ENCODE data around the gene WHRN. TPM values are rescaled to one million over a fixed set of nuclear protein-coding genes. Genes with fewer than 3 reads are reported as not detected.

WHRN gene
- total RNA-seq, 1 donor from 2014 or later = 3.2 TPM

DNA sequence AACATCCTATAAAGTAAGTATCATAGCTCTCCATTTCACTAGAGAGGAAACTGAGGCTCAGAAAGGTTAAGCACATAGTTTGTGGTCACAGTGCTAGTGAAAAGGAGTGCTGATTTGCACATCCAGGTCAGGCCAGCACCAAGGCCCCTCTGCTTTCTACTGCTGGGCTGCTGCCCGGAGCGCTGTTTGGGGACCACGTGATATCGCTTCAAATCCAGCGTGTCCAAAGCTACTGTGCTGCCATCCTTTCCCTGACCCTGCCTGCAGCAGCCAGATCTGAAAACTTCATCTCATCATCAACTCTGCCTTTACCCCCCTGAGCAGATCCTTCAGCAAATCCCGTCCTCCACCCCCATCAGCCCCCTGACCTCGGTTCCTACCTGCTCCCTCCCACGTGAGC, 76.8 kb downstream of the WHRN start:
- H3K27ac Mint-ChIP-seq (ENCODE audit: unreplicated experiment) = no peak overlapping the region
- no peak overlapping the region for H3K4me3 Mint-ChIP-seq (ENCODE audit: unreplicated experiment)
- DNase-seq = no peak
- H3K27me3 Mint-ChIP-seq (ENCODE audit: unreplicated experiment) = peaks cover 2% of the 10 kb centered on the region
- peaks cover 2% of the 10 kb centered on the region for H3K9me3 Mint-ChIP-seq (ENCODE audit: unreplicated experiment)
- no peaks in the 10 kb centered on the region for H3K4me1 Mint-ChIP-seq (ENCODE audit: low read depth, unreplicated experiment)
- TF ChIP-seq, protein P1, sequence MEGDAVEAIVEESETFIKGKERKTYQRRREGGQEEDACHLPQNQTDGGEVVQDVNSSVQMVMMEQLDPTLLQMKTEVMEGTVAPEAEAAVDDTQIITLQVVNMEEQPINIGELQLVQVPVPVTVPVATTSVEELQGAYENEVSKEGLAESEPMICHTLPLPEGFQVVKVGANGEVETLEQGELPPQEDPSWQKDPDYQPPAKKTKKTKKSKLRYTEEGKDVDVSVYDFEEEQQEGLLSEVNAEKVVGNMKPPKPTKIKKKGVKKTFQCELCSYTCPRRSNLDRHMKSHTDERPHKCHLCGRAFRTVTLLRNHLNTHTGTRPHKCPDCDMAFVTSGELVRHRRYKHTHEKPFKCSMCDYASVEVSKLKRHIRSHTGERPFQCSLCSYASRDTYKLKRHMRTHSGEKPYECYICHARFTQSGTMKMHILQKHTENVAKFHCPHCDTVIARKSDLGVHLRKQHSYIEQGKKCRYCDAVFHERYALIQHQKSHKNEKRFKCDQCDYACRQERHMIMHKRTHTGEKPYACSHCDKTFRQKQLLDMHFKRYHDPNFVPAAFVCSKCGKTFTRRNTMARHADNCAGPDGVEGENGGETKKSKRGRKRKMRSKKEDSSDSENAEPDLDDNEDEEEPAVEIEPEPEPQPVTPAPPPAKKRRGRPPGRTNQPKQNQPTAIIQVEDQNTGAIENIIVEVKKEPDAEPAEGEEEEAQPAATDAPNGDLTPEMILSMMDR (IDR thresholded peaks at IDR 0.05; ENCODE audit: partially characterized antibody, unreplicated experiment) = no peak
- no peaks in the 10 kb centered on the region for H3K36me3 Mint-ChIP-seq (ENCODE audit: unreplicated experiment)

DNA sequence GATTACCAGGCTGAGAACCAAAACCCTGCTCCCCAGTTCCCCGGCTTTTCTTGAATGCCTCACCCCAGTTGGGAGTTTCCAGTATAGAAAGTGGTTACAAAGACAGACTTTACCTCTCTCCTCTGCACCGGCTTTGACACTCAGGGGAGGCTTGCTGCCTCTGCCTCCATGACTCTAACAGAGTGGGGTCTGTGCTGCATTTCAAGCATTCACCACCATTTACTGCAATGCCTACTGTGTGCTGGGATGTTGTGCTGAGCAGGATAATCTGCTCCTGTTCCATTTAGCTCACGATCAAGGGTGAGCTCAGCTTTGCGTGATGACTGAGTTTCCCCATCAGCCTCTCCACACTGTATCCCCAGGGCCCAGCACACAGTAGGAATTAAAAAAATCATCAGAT, 77.6 kb downstream of the WHRN start:
- TF ChIP-seq, protein P1 (IDR thresholded peaks at IDR 0.05; ENCODE audit: partially characterized antibody, unreplicated experiment) = no peak
- H3K27ac Mint-ChIP-seq (ENCODE audit: unreplicated experiment) = no peak overlapping the region

DNA sequence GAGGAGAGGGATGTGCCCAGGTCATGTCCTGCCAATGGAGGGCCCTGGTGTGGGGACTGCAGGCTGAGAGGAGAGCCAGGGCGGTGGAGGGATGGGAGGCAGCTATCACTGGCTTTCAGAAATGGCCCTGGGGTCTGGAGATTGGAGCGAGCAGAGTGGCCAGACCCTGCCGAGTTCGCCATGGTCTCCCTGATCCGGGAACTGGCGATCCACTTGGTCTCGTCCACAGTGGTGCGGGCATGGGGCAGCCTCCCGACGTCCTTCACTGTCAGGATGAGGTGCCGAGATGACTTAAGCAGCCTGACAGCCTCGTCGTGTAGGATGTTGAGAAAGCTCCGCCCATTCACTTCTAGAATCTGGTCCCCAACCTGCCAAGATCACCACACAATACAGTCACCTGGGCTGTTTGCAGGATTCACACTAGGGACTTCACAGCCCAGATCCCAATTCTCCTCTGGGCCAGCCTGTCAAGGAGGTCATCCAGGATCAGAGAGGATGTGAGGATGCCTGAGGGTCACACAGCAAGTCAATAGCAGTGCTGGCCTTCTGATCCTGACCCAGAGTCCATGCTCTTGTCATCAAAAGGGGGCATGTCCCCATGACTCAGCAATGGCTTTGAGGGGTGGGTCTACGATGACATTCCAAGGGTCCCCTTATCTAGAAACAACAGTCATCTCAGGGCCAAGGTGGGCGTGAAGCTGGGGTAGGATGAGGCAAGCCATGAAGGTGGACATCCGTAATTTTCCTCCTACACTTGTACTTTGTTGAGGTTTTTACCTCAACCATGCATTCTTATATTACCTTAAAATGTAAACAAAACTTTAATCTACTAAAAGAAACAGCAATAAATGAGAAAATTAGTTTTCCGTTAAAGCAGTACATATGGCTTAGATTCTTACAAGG, 79.0 kb downstream of the WHRN start:
- no peak overlapping the region for H3K27ac Mint-ChIP-seq (ENCODE audit: unreplicated experiment)
- H3K9me3 Mint-ChIP-seq (ENCODE audit: unreplicated experiment) = peaks cover 2% of the 10 kb centered on the region
- no peaks in the 10 kb centered on the region for H3K36me3 Mint-ChIP-seq (ENCODE audit: unreplicated experiment)
- DNase-seq = no peak
- H3K4me1 Mint-ChIP-seq (ENCODE audit: low read depth, unreplicated experiment) = no peaks in the 10 kb centered on the region
- TF ChIP-seq, protein P1 (IDR thresholded peaks at IDR 0.05; ENCODE audit: partially characterized antibody, unreplicated experiment) = no peak
- no peak overlapping the region for H3K4me3 Mint-ChIP-seq (ENCODE audit: unreplicated experiment)
- H3K27me3 Mint-ChIP-seq (ENCODE audit: unreplicated experiment) = peaks cover 2% of the 10 kb centered on the region

More for the DNA sequence above, 77.6 kb downstream of the WHRN start:
- no peaks in the 10 kb centered on the region for H3K4me1 Mint-ChIP-seq (ENCODE audit: low read depth, unreplicated experiment)
- no peak overlapping the region for H3K4me3 Mint-ChIP-seq (ENCODE audit: unreplicated experiment)
- H3K36me3 Mint-ChIP-seq (ENCODE audit: unreplicated experiment) = no peaks in the 10 kb centered on the region
- no peak for DNase-seq
- peaks cover 2% of the 10 kb centered on the region for H3K27me3 Mint-ChIP-seq (ENCODE audit: unreplicated experiment)
- peaks cover 2% of the 10 kb centered on the region for H3K9me3 Mint-ChIP-seq (ENCODE audit: unreplicated experiment)

DNA sequence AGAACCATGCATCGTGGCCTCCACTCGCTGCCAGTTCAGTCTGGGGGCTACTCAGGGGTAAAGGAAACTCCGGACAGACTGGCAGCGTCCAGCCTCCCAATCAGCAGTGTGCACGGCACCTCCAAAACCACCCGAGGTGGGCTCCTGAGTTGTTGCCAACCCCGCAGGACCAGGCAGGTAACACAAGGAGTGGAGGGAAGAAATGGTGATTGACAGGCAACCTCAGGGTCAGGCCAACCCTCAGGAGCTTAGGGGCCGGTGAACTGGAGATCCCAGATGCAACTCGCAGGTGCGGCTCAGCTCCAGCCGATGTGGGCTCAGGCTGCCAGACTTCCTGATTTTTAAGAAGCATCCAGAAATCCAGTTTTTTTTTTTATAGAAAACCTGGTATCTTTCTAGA, 80.1 kb downstream of the WHRN start:
- no peak overlapping the region for H3K27ac Mint-ChIP-seq (ENCODE audit: unreplicated experiment)
- TF ChIP-seq, protein P1 (IDR thresholded peaks at IDR 0.05; ENCODE audit: partially characterized antibody, unreplicated experiment) = no peak
- DNase-seq = no peak
- H3K4me1 Mint-ChIP-seq (ENCODE audit: low read depth, unreplicated experiment) = no peaks in the 10 kb centered on the region
- H3K36me3 Mint-ChIP-seq (ENCODE audit: unreplicated experiment) = no peaks in the 10 kb centered on the region
- peaks cover 2% of the 10 kb centered on the region for H3K27me3 Mint-ChIP-seq (ENCODE audit: unreplicated experiment)
- peaks cover 2% of the 10 kb centered on the region for H3K9me3 Mint-ChIP-seq (ENCODE audit: unreplicated experiment)
- H3K4me3 Mint-ChIP-seq (ENCODE audit: unreplicated experiment) = no peak overlapping the region

DNA sequence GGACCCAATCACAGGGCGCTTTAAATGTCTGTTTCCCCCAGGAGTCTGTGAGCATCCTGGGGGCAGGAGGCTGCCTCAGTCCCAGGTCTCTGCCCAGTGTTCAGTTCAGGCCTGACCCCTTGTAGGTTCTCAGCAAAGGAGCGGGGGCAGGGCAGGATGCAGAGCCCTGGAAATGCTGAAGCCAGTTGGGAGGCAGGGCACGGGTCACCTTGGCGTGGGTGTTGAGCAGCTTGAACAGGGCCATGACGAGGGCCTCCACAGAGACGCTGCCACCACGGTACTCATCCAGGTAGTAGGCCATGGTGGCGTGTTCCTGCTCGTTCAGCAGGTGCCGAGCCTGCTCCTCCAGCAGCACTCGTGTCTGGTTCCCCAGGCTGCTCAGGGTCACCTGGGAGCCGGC, 81.1 kb downstream of the WHRN start:
- Mint-ChIP-seq H3K4me1 (ENCODE audit: low read depth, unreplicated experiment) (no peaks in the 10 kb centered on the region), H3K36me3 (ENCODE audit: unreplicated experiment) (no peaks in the 10 kb centered on the region), H3K9me3 (ENCODE audit: unreplicated experiment) (peaks cover 2% of the 10 kb centered on the region), H3K27ac (ENCODE audit: unreplicated experiment) (no peak overlapping the region), H3K27me3 (ENCODE audit: unreplicated experiment) (peaks cover 4% of the 10 kb centered on the region), H3K4me3 (ENCODE audit: unreplicated experiment) (no peak overlapping the region)
- DNase-seq = no peak
- TF ChIP-seq, protein P1 (IDR thresholded peaks at IDR 0.05; ENCODE audit: partially characterized antibody, unreplicated experiment) = no peak
